Muscle layer of colon (tissue), 2 donors: ENCODE results near the gene CMSS1.
A peak's percentile ranks its signal among the peaks of the same experiment; 100 is the strongest.

Experiments
- H3K27ac ChIP-seq: one replicate; pipeline ENCODE4 v1.7.0; 2013; ENCODE audit warnings: low read depth, mild to moderate bottlenecking, low read length, moderate library complexity
- H3K27me3 ChIP-seq, 2 donors: one replicate each; pipeline ENCODE4 v1.7.0; 2013; ENCODE audit warnings: low read length in 2 of 2, mild to moderate bottlenecking in 2 of 2; ENCODE audit not compliant: insufficient read depth in 2 of 2, control insufficient read depth in 1 of 2
- H3K36me3 ChIP-seq: one replicate; pipeline ENCODE4 v1.7.0; 2013; ENCODE audit warnings: mild to moderate bottlenecking, low read length; ENCODE audit not compliant: insufficient read depth
- H3K4me1 ChIP-seq: one replicate; pipeline ENCODE4 v1.7.0; 2013; ENCODE audit warnings: mild to moderate bottlenecking, low read length; ENCODE audit not compliant: insufficient read depth
- H3K4me3 ChIP-seq, 2 donors: one replicate each; pipeline ENCODE4 v1.7.0; 2013; ENCODE audit warnings: low read length in 2 of 2, low read depth in 1 of 2, mild to moderate bottlenecking in 1 of 2, moderate library complexity in 1 of 2
- H3K9ac ChIP-seq: one replicate; pipeline ENCODE4 v1.7.0; 2013; ENCODE audit warnings: low read length
- H3K9me3 ChIP-seq: one replicate; pipeline ENCODE4 v1.7.0; 2013; ENCODE audit warnings: mild to moderate bottlenecking, low read length
- donor health status: abdominal sarcoma.
- donor health status: Adenocarcinoma of cecum.

The CMSS1 gene

DNA sequence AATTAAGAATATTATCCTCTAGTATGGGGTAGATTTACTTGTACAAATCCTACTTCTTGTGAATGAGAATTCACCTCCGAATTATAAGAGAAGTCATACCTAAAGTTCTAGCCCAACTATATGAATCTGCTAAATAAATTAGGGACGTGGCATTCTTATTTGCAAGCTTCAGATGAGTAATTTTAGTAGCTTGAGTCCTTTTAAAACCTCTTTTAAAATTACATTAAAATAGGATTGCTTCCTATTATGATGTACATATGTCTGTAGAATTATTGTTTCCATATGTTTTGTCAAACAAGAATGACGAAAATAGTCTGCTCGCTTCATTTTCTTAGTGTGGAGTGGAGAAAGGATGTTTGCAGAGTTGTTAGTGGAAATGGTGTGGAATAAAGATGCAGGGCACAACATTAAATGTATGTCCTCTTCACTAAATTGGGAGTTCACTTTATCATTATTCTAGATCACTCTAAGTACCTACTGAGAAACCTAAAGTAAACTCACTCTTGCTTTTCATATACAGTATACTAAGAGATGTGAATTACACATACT is 59.4 kb downstream of the CMSS1 start:
- H3K9ac ChIP-seq, result peak overlapping the region; percentile 93
- no peaks in the 10 kb centered on the region for H3K27me3 ChIP-seq
- H3K9me3 ChIP-seq, result no peaks in the 10 kb centered on the region
- H3K27ac ChIP-seq, result peak overlapping the region; percentile 56
- no peaks in the 10 kb centered on the region for H3K36me3 ChIP-seq
- H3K4me1 ChIP-seq, result peaks cover 17% of the 10 kb centered on the region
- H3K4me3 ChIP-seq, result peak overlapping the region in 1 of 2 donors; percentile 86

DNA sequence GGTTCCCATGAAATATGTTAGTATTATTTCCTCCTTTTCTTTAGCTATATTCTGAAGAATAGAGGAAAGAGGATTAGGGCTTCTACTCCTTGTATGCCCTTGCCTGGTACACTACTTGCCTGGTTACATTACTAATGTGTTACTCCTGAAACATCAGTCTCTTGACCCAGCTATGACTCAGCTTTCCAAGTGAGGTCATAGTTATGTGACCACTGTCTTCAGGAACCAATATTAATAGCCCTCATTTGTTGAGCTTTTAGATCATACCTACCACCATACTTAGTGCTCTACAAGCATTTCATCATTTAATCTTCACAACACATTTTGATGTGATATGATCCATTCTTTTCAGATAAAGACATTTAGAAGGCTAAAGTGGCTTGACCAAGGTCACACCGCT is 60.3 kb downstream of the CMSS1 start:
- no peak overlapping the region for H3K9ac ChIP-seq
- H3K4me3 ChIP-seq, result no peak overlapping the region
- H3K27me3 ChIP-seq, result no peaks in the 10 kb centered on the region
- no peaks in the 10 kb centered on the region for H3K9me3 ChIP-seq
- peaks cover 12% of the 10 kb centered on the region for H3K4me1 ChIP-seq
- H3K36me3 ChIP-seq, result no peaks in the 10 kb centered on the region
- no peak overlapping the region for H3K27ac ChIP-seq

- Histone ChIP-seq H3K4me3 (no peak overlapping the region), H3K27ac (no peak overlapping the region), H3K27me3 (no peaks in the 10 kb centered on the region), H3K36me3 (no peaks in the 10 kb centered on the region), H3K4me1 (peaks cover 8% of the 10 kb centered on the region), H3K9ac (no peak overlapping the region), H3K9me3 (no peaks in the 10 kb centered on the region)
These were observed 61.6 kb downstream of the CMSS1 start for GRCh38 chr3:99879275-99879674.

GRCh38 chr3:99881121-99881524 is 63.5 kb downstream of the CMSS1 start:
- Histone ChIP-seq H3K9me3 (no peaks in the 10 kb centered on the region), H3K36me3 (no peaks in the 10 kb centered on the region), H3K4me3 (no peak overlapping the region), H3K27ac (peak overlapping the region; percentile 39), H3K9ac (no peak overlapping the region), H3K4me1 (peaks cover 8% of the 10 kb centered on the region), H3K27me3 (no peaks in the 10 kb centered on the region)

GRCh38 chr3:99882436-99883137 is 64.9 kb downstream of the CMSS1 start:
- no peaks in the 10 kb centered on the region for H3K36me3 ChIP-seq
- no peaks in the 10 kb centered on the region for H3K27me3 ChIP-seq
- no peak overlapping the region for H3K4me3 ChIP-seq
- H3K4me1 ChIP-seq, result peaks cover 8% of the 10 kb centered on the region
- H3K27ac ChIP-seq, result no peak overlapping the region
- no peaks in the 10 kb centered on the region for H3K9me3 ChIP-seq
- no peak overlapping the region for H3K9ac ChIP-seq

DNA sequence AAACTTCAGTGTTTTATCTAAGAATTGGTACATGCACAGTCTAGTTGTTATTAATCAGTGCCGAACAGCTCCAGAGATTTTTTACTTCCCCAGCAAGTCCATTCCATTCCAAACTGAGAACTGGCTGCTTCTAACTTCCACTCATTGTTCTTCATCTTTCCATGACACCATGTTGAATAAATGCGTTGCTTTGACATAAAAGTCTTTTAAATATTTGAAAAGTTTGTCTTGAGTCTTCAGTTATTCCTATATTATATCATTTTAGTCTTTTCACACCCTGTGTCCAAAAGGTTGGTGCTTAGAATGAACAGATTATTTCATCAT is 65.4 kb downstream of the CMSS1 start:
- Histone ChIP-seq H3K4me1 (peaks cover 8% of the 10 kb centered on the region), H3K9ac (no peak overlapping the region), H3K36me3 (no peaks in the 10 kb centered on the region), H3K27ac (no peak overlapping the region), H3K27me3 (no peaks in the 10 kb centered on the region), H3K4me3 (no peak overlapping the region), H3K9me3 (no peaks in the 10 kb centered on the region)

- peaks cover 8% of the 10 kb centered on the region for H3K4me1 ChIP-seq
- no peaks in the 10 kb centered on the region for H3K9me3 ChIP-seq
- no peak overlapping the region for H3K4me3 ChIP-seq
- H3K27me3 ChIP-seq, result no peaks in the 10 kb centered on the region
- no peak overlapping the region for H3K27ac ChIP-seq
- H3K9ac ChIP-seq, result no peak overlapping the region
- H3K36me3 ChIP-seq, result no peaks in the 10 kb centered on the region
These were observed 66.0 kb downstream of the CMSS1 start for GRCh38 chr3:99883693-99884092.

GRCh38 chr3:99884484-99884883 is 66.8 kb downstream of the CMSS1 start:
- Histone ChIP-seq H3K4me3 (no peak overlapping the region), H3K27me3 (no peaks in the 10 kb centered on the region), H3K27ac (no peak overlapping the region), H3K9ac (no peak overlapping the region), H3K4me1 (peaks cover 8% of the 10 kb centered on the region), H3K9me3 (no peaks in the 10 kb centered on the region), H3K36me3 (no peaks in the 10 kb centered on the region)

- Histone ChIP-seq H3K9ac (no peak overlapping the region), H3K27me3 (no peaks in the 10 kb centered on the region), H3K36me3 (no peaks in the 10 kb centered on the region), H3K4me3 (no peak overlapping the region), H3K27ac (no peak overlapping the region), H3K4me1 (peaks cover 8% of the 10 kb centered on the region), H3K9me3 (no peaks in the 10 kb centered on the region)
These were observed 67.4 kb downstream of the CMSS1 start for GRCh38 chr3:99885085-99885484.

- Histone ChIP-seq H3K9me3 (no peaks in the 10 kb centered on the region), H3K27ac (no peak overlapping the region), H3K4me1 (peaks cover 6% of the 10 kb centered on the region), H3K36me3 (no peaks in the 10 kb centered on the region), H3K4me3 (no peak overlapping the region), H3K9ac (no peak overlapping the region), H3K27me3 (no peaks in the 10 kb centered on the region)
These were observed 68.2 kb downstream of the CMSS1 start for GRCh38 chr3:99885851-99886250.

- no peak overlapping the region for H3K9ac ChIP-seq
- no peaks in the 10 kb centered on the region for H3K27me3 ChIP-seq
- no peak overlapping the region for H3K27ac ChIP-seq
- no peak overlapping the region for H3K4me3 ChIP-seq
- no peaks in the 10 kb centered on the region for H3K36me3 ChIP-seq
- no peaks in the 10 kb centered on the region for H3K9me3 ChIP-seq
- no peaks in the 10 kb centered on the region for H3K4me1 ChIP-seq
These were observed 74.1 kb downstream of the CMSS1 start for GRCh38 chr3:99891610-99892285.

DNA sequence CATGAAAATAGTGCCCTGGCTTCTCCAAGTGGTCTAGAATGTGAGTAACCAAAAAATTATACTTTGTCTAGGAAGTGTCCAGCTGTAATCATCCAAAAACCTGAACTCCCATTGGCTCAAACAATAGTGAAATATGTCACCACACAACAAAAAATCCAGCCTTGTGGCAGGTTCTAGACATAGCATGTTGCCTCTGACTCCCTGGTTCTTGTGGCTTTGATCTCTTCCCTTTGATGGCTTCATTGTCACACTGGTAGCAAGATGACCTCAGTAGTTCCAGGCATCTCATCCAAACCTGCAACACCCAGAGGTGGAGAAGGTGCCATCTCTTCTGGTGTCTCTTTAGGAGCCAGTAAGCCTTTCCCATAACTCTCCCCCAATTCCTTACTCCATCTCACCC is 74.7 kb downstream of the CMSS1 start:
- Histone ChIP-seq H3K27me3 (no peaks in the 10 kb centered on the region), H3K9ac (no peak overlapping the region), H3K36me3 (no peaks in the 10 kb centered on the region), H3K4me3 (no peak overlapping the region), H3K4me1 (no peaks in the 10 kb centered on the region), H3K9me3 (no peaks in the 10 kb centered on the region), H3K27ac (no peak overlapping the region)
